Duodenal mucosa (tissue), 2 donors: ENCODE data around the gene TMEM184C.

Experiments used
- H3K27ac ChIP-seq: one replicate; pipeline ENCODE4 v1.7.0; 2013; ENCODE audit warnings: low read depth, low read length
- H3K27me3 ChIP-seq, 2 donors: one replicate each; pipeline ENCODE4 v1.7.0; 2013; ENCODE audit warnings: low read length in 2 of 2, control low read depth in 1 of 2; ENCODE audit not compliant: insufficient read depth in 2 of 2, control insufficient read depth in 1 of 2
- H3K36me3 ChIP-seq, 2 donors: one replicate each; pipeline ENCODE4 v1.7.0; 2013; ENCODE audit warnings: low read length in 2 of 2, control low read depth in 1 of 2; ENCODE audit not compliant: insufficient read depth in 2 of 2, control insufficient read depth in 1 of 2
- H3K4me1 ChIP-seq, 2 donors: one replicate each; pipeline ENCODE4 v1.7.0; 2013; ENCODE audit warnings: low read length in 2 of 2, control low read depth in 1 of 2; ENCODE audit not compliant: insufficient read depth in 2 of 2, control insufficient read depth in 1 of 2
- H3K4me3 ChIP-seq, 2 donors: one replicate each; pipeline ENCODE4 v1.7.0; 2013; ENCODE audit warnings: low read length in 2 of 2, low read depth in 1 of 2
- H3K9ac ChIP-seq, 2 donors: one replicate each; pipeline ENCODE4 v1.7.0; 2013; ENCODE audit warnings: low read length in 2 of 2, low read depth in 1 of 2
- H3K9me3 ChIP-seq, 2 donors: one replicate each; pipeline ENCODE4 v1.7.0; 2013; ENCODE audit warnings: low read length in 2 of 2, control low read depth in 1 of 2; ENCODE audit not compliant: control insufficient read depth in 1 of 2

TMEM184C gene

GRCh38 chr4:147597561-147597960 lies 19.6 kb upstream of the TMEM184C start:
- H3K36me3 ChIP-seq = no peaks in the 10 kb centered on the region
- no peaks in the 10 kb centered on the region for H3K4me1 ChIP-seq
- no peak overlapping the region for H3K4me3 ChIP-seq
- no peak overlapping the region for H3K9ac ChIP-seq
- H3K9me3 ChIP-seq = no peaks in the 10 kb centered on the region
- H3K27me3 ChIP-seq = no peaks in the 10 kb centered on the region
- no peak overlapping the region for H3K27ac ChIP-seq

GRCh38 chr4:147599206-147599605 lies 18.0 kb upstream of the TMEM184C start:
- Histone ChIP-seq H3K36me3 (no peaks in the 10 kb centered on the region), H3K9ac (no peak overlapping the region), H3K4me3 (no peak overlapping the region)

GRCh38 chr4:147599769-147600168 lies 17.4 kb upstream of the TMEM184C start:
- H3K36me3 ChIP-seq = no peaks in the 10 kb centered on the region
- H3K4me1 ChIP-seq = no peaks in the 10 kb centered on the region
- H3K27ac ChIP-seq = no peak overlapping the region
- H3K9me3 ChIP-seq = no peaks in the 10 kb centered on the region
- no peak overlapping the region for H3K4me3 ChIP-seq
- H3K27me3 ChIP-seq = no peaks in the 10 kb centered on the region
- no peak overlapping the region for H3K9ac ChIP-seq

More at GRCh38 chr4:147599206-147599605, 18.0 kb upstream of the TMEM184C start:
- no peaks in the 10 kb centered on the region for H3K9me3 ChIP-seq
- H3K27me3 ChIP-seq = no peaks in the 10 kb centered on the region
- H3K4me1 ChIP-seq = no peaks in the 10 kb centered on the region
- H3K27ac ChIP-seq = no peak overlapping the region

GRCh38 chr4:147605499-147605898 lies 11.7 kb upstream of the TMEM184C start:
- H3K4me1 ChIP-seq = no peaks in the 10 kb centered on the region
- no peaks in the 10 kb centered on the region for H3K36me3 ChIP-seq
- no peaks in the 10 kb centered on the region for H3K27me3 ChIP-seq
- no peaks in the 10 kb centered on the region for H3K9me3 ChIP-seq
- no peak overlapping the region for H3K9ac ChIP-seq
- no peak overlapping the region for H3K4me3 ChIP-seq
- no peak overlapping the region for H3K27ac ChIP-seq

GRCh38 chr4:147607471-147607870 lies 9.7 kb upstream of the TMEM184C start:
- Histone ChIP-seq H3K9ac (no peak overlapping the region), H3K27me3 (no peaks in the 10 kb centered on the region), H3K9me3 (no peaks in the 10 kb centered on the region), H3K36me3 (no peaks in the 10 kb centered on the region), H3K4me3 (no peak overlapping the region), H3K27ac (no peak overlapping the region), H3K4me1 (no peaks in the 10 kb centered on the region)

- no peak overlapping the region for H3K9ac ChIP-seq
- H3K4me1 ChIP-seq = no peaks in the 10 kb centered on the region
- no peaks in the 10 kb centered on the region for H3K36me3 ChIP-seq
- peaks cover 0 to 4% of the 10 kb centered on the region in 2 donors for H3K27me3 ChIP-seq
- no peaks in the 10 kb centered on the region for H3K9me3 ChIP-seq
- no peak overlapping the region for H3K4me3 ChIP-seq
- H3K27ac ChIP-seq = no peak overlapping the region
These were observed 6.5 kb upstream of the TMEM184C start for GRCh38 chr4:147610686-147611085.

GRCh38 chr4:147616849-147617172 lies 386 bp upstream of the TMEM184C start:
- H3K4me3 ChIP-seq = peak overlapping the region; percentile 85 to 90
- no peaks in the 10 kb centered on the region for H3K36me3 ChIP-seq
- H3K4me1 ChIP-seq = peaks cover 13 to 17% of the 10 kb centered on the region in 2 donors
- no peak overlapping the region for H3K27ac ChIP-seq
- no peaks in the 10 kb centered on the region for H3K9me3 ChIP-seq
- peak overlapping the region in 1 of 2 donors; percentile 26 for H3K9ac ChIP-seq
- peaks cover 0 to 4% of the 10 kb centered on the region in 2 donors for H3K27me3 ChIP-seq

- peak overlapping the region; percentile 85 to 90 for H3K4me3 ChIP-seq
- H3K9ac ChIP-seq = peak overlapping the region; percentile 76 to 86
- H3K4me1 ChIP-seq = peaks cover 13 to 17% of the 10 kb centered on the region in 2 donors
- no peak overlapping the region for H3K27ac ChIP-seq
- H3K27me3 ChIP-seq = peaks cover 0 to 4% of the 10 kb centered on the region in 2 donors
- H3K9me3 ChIP-seq = no peaks in the 10 kb centered on the region
- H3K36me3 ChIP-seq = peaks cover 0 to 4% of the 10 kb centered on the region in 2 donors
These were observed 869 bp downstream of the TMEM184C start for GRCh38 chr4:147617841-147618691.

GRCh38 chr4:147620315-147620714 lies 3.1 kb downstream of the TMEM184C start:
- Histone ChIP-seq H3K4me3 (no peak overlapping the region), H3K9ac (no peak overlapping the region), H3K27ac (no peak overlapping the region), H3K27me3 (no peaks in the 10 kb centered on the region), H3K36me3 (peaks cover 0 to 19% of the 10 kb centered on the region in 2 donors), H3K4me1 (peaks cover 13 to 17% of the 10 kb centered on the region in 2 donors), H3K9me3 (no peaks in the 10 kb centered on the region)

GRCh38 chr4:147625733-147626132 lies 8.5 kb downstream of the TMEM184C start:
- H3K4me1 ChIP-seq = peaks cover 0 to 4% of the 10 kb centered on the region in 2 donors
- peaks cover 3 to 56% of the 10 kb centered on the region in 2 donors for H3K36me3 ChIP-seq
- no peak overlapping the region for H3K9ac ChIP-seq
- H3K9me3 ChIP-seq = no peaks in the 10 kb centered on the region
- no peaks in the 10 kb centered on the region for H3K27me3 ChIP-seq
- H3K27ac ChIP-seq = no peak overlapping the region
- no peak overlapping the region for H3K4me3 ChIP-seq
